ENCODE results near the gene IFIT3. TPM values are rescaled to one million over a fixed set of nuclear protein-coding genes. Genes with fewer than 3 reads are reported as not detected.

IFIT3 gene
- total RNA-seq, 2 experiments from 2014 or later, result 0.17 to 0.35 TPM

- Histone ChIP-seq H3K79me2 (ENCODE audit: insufficient read depth, low read depth, low read length) (no peaks in the 10 kb centered on the region), H3K9me3 (ENCODE audit: low read length) (no peaks in the 10 kb centered on the region), H3K4me3 (ENCODE audit: low read depth, low read length, poor library complexity, severe bottlenecking) (no peak overlapping the region), H2AFZ (ENCODE audit: low read length) (no peak overlapping the region), H4K20me1 (ENCODE audit: insufficient read depth, low read length) (no peaks in the 10 kb centered on the region), H3K9me2 (ENCODE audit: insufficient read depth, low read length) (no peaks in the 10 kb centered on the region), H3K27ac (ENCODE audit: low read depth, low read length, poor library complexity, severe bottlenecking) (no peak overlapping the region), H3K4me1 (ENCODE audit: insufficient read depth, low read length, poor library complexity, severe bottlenecking) (no peaks in the 10 kb centered on the region), H3K4me2 (ENCODE audit: low read length) (no peak overlapping the region), H3K36me3 (ENCODE audit: insufficient read depth, low read length) (no peaks in the 10 kb centered on the region)
- BruUV-seq (replicated peaks), result no TSS peak
- ChIA-PET CTCF (ENCODE audit: unreplicated experiment) (no interaction called here), POLR2A (no interaction called here)
- intact Hi-C loops (cut with micrococcal nuclease; ENCODE audit: unreplicated experiment), result no loop called here
- TF ChIP-seq EZH2phosphoT487 (IDR thresholded peaks at IDR 0.05; ENCODE audit: borderline replicate concordance, low read depth, low read length), result no peak
- TF ChIP-seq CTCF (conservative IDR thresholded peaks at IDR 0.05; ENCODE audit: low read length), result no peak
- DNase-seq (ENCODE audit: low spot score), result no peak
Observed at GRCh38 chr10:89278900-89279392, 48.9 kb upstream of the IFIT3 start.

- Histone ChIP-seq H3K4me2 (ENCODE audit: low read length) (no peak overlapping the region), H4K20me1 (ENCODE audit: insufficient read depth, low read length) (no peaks in the 10 kb centered on the region), H3K4me1 (ENCODE audit: insufficient read depth, low read length, poor library complexity, severe bottlenecking) (no peaks in the 10 kb centered on the region), H3K4me3 (ENCODE audit: low read depth, low read length, poor library complexity, severe bottlenecking) (no peak overlapping the region), H3K27ac (ENCODE audit: low read depth, low read length, poor library complexity, severe bottlenecking) (no peak overlapping the region), H2AFZ (ENCODE audit: low read length) (no peak overlapping the region), H3K79me2 (ENCODE audit: insufficient read depth, low read depth, low read length) (no peaks in the 10 kb centered on the region), H3K9me2 (ENCODE audit: insufficient read depth, low read length) (no peaks in the 10 kb centered on the region), H3K9me3 (ENCODE audit: low read length) (no peaks in the 10 kb centered on the region), H3K36me3 (ENCODE audit: insufficient read depth, low read length) (no peaks in the 10 kb centered on the region)
- ChIA-PET CTCF (ENCODE audit: unreplicated experiment) (no interaction called here), POLR2A (interaction anchor here (0.5 kb wide), 1 partner anchor 30 kb away, joined by 5 read pairs; no protein-coding TSS in a partner anchor)
- no peak for DNase-seq (ENCODE audit: low spot score)
- TF ChIP-seq EZH2phosphoT487 (IDR thresholded peaks at IDR 0.05; ENCODE audit: borderline replicate concordance, low read depth, low read length) (no peak), CTCF (conservative IDR thresholded peaks at IDR 0.05; ENCODE audit: low read length) (no peak)
- BruUV-seq (replicated peaks), result no TSS peak
- intact Hi-C loops (cut with micrococcal nuclease; ENCODE audit: unreplicated experiment), result no loop called here
Observed at GRCh38 chr10:89279421-89279869, 48.4 kb upstream of the IFIT3 start.

- ChIA-PET POLR2A (no interaction called here), CTCF (ENCODE audit: unreplicated experiment) (no interaction called here)
- Histone ChIP-seq H2AFZ (ENCODE audit: low read length) (no peak overlapping the region), H3K79me2 (ENCODE audit: insufficient read depth, low read depth, low read length) (no peaks in the 10 kb centered on the region), H3K4me3 (ENCODE audit: low read depth, low read length, poor library complexity, severe bottlenecking) (no peak overlapping the region), H3K4me2 (ENCODE audit: low read length) (no peak overlapping the region), H3K9me2 (ENCODE audit: insufficient read depth, low read length) (no peaks in the 10 kb centered on the region), H3K36me3 (ENCODE audit: insufficient read depth, low read length) (no peaks in the 10 kb centered on the region), H4K20me1 (ENCODE audit: insufficient read depth, low read length) (no peaks in the 10 kb centered on the region), H3K27ac (ENCODE audit: low read depth, low read length, poor library complexity, severe bottlenecking) (no peak overlapping the region), H3K9me3 (ENCODE audit: low read length) (no peaks in the 10 kb centered on the region), H3K4me1 (ENCODE audit: insufficient read depth, low read length, poor library complexity, severe bottlenecking) (no peaks in the 10 kb centered on the region)
- no peak for DNase-seq (ENCODE audit: low spot score)
- intact Hi-C loops (cut with micrococcal nuclease; ENCODE audit: unreplicated experiment), result no loop called here
- TF ChIP-seq CTCF (conservative IDR thresholded peaks at IDR 0.05; ENCODE audit: low read length) (no peak), EZH2phosphoT487 (IDR thresholded peaks at IDR 0.05; ENCODE audit: borderline replicate concordance, low read depth, low read length) (no peak)
- BruUV-seq (replicated peaks), result no TSS peak
Observed at GRCh38 chr10:89280508-89280907, 47.3 kb upstream of the IFIT3 start.
